HG02970 (cell line): Measurements from ENCODE around the gene TNIK.

ENCODE experiments used
- ATAC-seq: cut with Tn5 transposase; IDR thresholded peaks from one replicate; pipeline ENCODE4 v1.9.1; 2021; ENCODE audit warnings: mild to moderate bottlenecking, moderate library complexity, moderate number of reproducible peaks; ENCODE audit not compliant: unreplicated experiment, low FRiP score

Gene TNIK

DNA sequence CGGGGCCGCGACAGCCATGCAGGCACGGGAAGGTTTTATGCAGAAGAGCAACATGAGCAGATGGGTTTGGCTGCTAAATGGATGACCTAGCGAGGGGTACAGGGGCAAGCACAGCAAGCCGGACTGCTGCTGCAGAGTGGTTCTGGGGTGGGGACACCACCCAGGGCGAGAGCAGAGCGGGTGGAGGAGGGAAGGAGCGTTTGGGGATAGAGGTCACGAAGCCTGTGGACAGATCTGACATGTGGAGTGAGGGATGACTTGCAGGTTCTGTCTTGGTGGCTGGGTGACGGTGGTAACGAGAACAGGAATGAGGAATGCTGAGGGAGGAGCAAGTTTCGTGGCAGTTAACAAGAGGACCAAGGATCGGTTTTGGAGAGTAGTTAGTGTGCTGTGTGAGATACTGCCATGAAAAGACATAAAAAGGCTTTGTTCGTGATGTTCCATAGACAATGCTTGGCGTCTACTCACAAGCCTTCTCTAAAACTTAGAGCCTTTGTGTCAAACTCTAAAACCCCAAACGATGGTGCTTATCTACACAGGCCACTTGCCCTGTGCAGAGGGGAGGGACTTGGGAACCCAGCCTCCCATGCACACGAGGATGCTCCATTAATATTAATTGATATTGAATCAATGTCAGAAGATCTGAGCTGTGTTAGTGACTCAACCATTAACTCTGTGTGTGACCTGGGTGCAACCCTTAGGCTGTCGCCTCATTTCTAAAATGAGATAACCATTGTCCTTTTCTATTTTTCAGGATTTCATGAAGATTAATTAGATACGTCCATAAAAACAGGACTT, 301.0 kb downstream of the TNIK start:
- ATAC-seq: no peak

DNA sequence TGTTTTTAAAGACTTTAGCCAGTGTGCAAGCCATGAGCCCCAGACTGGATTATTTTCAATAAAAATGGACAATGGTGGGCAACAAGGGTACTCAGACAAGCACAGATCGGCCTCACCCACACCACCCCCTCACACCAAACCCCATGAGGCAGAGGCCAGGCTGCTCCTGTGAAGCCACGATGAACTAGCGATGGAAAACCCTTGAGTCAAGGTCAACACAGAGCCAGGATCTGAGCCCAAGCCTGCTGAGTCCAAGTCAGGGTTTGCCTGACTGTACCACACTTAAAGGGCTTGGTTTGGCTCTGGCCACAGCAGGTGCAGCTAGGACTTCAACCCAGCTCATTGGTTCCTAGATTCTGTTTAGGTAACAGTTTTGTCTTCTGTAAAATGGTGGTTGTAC, 302.2 kb downstream of the TNIK start:
- no peak for ATAC-seq

DNA sequence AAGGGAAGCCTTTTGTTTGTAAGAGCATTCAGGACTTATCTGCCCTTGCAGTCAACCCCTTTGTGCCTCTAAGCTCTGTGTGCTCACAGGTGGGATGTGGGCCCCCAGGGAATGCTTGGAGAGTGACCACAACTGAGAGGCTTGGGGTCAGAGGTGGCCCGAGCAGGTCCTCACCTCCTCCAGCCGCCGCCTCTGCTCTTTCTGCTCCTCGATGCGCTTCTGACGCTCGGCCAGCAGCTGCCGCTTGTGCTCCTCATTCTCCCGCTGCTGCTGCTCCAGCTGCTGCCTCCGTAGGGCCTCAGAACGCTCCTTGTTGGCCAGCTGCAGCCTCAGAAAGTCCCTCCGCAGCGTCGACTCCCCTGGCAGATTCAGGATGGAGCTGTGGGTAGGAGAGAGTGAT, 302.9 kb downstream of the TNIK start:
- ATAC-seq: no peak

GRCh38 chr3:171156401-171157010, 303.7 kb downstream of the TNIK start:
- no peak for ATAC-seq

DNA sequence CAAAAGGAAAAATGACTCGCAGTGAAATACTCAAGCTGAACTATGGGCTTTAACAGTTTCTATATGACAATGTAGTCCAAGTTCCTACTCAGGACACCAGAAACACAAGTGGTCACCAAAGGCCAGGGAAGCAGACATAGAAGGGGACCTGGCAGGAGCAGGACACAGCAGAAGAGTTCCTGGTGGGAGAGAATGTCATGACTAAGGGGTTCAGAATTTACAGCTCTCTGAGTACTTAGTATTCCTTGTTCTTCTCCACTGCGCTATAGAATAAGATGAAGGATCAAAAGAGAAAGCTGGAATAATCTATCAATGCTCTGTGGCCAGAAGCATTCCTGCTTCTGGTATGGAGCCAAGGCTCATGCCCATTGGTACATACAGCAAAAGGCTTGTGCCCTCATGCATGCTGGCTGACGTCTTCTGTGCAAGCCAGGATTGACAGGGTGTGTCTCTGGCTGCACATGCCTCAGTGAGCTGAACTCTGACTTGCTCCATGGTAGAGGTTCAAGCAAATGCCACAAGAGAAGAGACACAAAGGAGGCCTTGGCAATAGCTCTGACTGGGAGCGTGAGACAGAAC, 305.0 kb downstream of the TNIK start:
- ATAC-seq: no peak

DNA sequence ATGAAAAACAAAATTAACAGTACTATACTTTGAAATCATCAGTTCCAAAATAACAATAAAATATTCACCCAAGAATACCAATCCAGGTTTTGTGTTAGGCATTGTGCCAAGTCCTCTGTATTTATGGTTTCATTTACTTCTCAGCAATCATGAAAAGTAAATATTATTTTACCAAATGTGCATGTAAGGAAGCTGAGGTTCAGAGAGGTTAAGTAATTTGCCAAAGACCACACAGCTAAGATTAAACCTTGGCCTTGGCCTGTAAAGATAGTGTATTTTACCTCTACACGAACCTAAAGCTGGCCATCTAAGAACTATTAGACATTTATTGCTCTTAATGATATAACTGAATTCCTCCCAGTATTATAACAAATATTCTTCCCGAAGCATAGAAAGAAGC, 309.3 kb downstream of the TNIK start:
- ATAC-seq: no peak

DNA sequence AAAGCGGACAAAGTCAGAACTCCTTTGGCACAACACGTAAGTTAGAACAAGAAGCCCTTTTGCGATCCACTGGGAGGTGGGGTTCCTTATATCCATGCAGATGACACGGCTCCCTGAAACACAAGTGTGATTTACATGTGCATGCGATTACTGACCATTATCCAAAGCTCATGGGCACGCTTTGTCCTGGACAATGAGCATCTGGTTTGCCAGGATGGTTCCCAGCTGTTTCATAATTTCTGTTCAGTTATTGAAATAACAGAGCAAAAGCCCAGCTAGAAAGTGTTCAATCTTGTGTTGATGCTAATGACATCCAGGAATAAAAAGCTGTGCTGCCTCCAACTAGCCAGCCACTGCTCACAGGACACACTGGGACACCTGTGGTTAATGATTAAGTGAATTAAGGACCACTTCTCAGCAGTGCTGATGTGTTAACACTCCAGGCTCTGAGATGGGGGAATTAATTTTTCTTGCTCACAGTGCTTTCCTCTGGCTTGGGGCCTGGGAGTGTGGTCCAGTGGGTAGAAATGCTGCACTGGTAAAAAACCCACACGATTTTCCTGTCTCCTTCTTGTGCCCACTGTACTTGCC, 310.6 kb downstream of the TNIK start:
- no peak for ATAC-seq

DNA sequence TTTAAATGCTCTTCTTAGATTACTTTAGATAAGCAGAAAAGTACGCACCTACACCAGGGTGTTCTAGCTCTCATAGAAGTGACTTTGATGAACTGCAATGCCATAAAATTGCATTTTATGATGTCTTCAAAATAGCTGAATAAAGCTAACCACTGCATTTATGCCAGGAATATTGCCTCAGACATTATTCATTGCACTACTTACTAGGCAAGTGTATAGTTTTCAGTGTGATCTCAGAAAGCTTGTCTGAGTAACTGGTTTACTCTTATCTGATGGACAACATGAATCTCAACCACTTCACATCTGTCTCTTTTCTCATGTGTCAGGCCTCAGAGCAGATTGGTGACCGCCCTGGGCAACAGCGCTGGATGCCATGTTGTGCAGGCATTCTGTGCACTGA, 314.4 kb downstream of the TNIK start:
- no peak for ATAC-seq

DNA sequence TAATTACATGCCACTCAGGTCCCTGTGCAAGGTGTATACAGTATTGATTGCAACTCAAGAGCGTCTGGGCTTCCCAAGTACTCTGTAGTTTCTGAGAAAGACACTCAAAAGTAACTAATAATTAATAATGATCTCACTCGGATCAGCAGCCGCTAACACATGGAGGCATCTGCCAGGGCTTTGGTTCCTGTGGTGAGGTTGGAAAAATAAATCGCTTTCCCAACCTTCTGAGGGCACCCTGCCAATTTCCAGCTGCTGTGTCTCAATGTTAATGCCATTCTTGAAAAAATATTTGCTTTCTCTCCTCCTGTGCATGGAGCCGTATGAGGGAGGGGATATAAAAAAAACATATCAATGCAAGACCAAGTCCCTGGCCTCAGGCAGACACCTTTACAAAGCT, 317.2 kb downstream of the TNIK start:
- ATAC-seq: no peak

DNA sequence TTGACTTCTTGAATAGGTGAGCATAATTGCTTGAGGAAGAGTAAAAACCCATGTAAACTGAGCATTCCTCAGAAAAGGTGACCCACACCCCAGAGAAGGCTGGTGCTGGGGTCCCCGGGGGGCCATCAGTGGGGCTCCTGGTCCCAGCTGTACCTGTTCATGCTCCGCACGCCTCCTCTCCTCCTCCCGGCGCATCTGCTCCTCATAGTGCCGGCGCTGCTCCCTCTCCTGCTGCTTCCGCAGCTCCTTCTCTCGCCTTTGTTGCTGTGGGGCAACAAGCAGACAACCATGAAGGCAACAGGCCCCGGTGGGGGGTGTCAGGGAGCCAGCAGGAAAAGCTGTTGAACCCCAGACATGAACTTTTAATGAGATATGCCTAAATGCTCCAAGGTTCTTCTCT, 320.0 kb downstream of the TNIK start:
- no peak for ATAC-seq

DNA sequence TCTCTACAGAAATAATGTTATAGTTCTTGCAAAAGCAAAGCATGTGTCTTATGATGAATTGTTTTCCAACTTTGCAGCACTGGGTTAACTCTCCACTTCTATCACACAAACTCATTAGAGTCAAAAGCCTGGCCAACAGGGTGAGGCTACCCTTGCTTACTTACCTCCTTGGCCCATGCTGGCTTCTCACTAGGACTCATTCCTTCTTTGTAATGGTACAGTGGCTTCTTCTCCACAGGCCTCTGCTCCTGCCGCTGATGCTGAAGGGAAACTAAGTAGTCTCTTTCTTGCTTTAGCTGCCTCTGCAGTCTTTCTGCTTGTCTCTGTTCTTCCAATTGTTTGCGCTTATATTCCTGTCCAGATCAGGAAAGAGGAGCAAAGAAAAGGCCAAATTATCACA, 322.2 kb downstream of the TNIK start:
- no peak for ATAC-seq

GRCh38 chr3:171135549-171135948, 324.7 kb downstream of the TNIK start:
- no peak for ATAC-seq

GRCh38 chr3:171133796-171134569, 326.2 kb downstream of the TNIK start:
- no peak for ATAC-seq

DNA sequence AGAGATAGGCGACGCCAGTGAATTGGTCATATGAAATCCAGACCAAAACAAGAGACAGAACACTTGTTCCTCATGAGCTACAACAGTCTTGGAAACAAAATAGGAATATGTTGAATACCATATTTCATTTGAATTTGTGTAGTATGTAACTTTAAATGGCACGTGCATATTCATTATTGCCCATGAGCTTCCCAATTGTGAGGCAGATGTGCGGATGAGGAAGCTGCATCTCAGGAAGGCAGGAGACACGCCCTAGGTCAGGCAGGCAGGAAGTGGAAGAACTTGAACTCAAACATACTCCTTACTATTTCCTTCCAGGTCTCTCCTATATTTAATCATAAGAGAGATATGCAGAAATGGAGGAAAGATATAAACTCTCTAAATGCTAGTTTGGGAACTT, 326.9 kb downstream of the TNIK start:
- no peak for ATAC-seq

DNA sequence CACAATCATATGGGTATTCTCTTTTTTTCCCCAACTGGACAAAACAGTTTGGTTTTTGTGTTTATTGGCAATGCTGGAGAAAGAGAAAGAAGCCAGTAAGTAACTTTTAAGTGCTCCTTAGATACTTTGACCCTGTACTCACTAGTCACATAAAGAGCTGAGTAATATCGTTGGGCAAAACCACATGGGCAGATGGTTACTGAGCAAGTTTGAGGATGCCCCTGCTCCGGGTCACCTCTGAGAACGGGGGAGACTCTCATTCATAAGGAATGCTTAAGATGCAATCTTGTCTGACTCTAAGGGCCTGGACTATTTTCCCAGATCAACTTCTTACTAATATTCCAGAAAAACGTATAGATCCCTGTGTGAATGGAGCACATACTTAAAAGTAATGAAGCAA, 327.3 kb downstream of the TNIK start:
- ATAC-seq: no peak

- no peak for ATAC-seq
Observed at GRCh38 chr3:171129827-171130226, 330.4 kb downstream of the TNIK start.

DNA sequence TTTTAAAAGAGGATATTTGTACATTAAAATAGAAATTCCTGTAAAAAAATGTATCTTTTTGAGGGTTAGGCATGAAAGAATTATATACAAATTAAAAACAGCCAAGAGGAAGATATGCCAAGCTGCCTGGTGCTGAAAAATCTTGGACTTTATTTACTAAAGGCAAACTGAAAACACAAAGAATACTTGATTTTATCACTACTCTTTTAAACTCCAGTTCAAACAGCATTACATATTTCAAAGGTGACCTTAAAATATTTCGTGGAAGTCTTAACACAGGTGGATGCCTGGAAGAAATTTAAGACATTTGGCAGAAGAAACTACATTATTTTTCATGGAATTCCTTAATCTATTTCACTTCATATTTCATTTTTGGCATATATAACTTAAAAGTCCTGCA, 332.6 kb downstream of the TNIK start:
- ATAC-seq: no peak

DNA sequence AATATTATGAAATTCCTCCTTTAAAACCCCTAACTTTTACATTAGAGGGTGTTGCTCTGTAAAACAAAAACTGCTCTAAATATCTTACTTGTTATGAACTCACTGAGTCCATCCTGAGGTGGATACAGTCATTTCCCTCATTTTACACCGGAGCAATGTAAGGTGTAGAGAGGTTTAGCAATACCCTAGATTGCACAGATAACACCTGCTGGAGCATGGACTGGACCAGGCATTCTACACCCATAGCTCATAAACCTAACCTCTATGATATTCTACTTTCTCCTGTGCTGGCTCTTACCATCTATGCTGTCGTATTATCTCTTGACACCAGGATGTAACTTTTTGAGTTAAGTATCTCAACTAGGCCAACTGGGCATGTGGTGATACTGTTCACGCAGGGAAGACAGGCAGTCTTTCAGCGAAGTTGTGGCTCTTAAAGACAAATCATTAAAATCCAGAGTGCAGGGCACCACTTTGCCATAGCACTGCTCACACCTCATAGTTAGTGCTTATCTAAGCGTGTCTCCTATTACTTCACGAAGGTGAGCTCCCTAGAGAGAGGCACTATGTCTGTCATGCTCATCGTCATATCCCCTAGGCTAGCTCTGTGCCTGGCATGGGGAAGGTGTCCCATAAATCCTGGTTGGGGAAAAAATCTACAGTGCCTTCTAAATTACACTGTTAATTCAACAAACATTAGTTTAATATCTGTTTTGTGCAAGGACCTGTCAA, 333.6 kb downstream of the TNIK start:
- no peak for ATAC-seq

- no peak for ATAC-seq
Observed at GRCh38 chr3:171125010-171125409, 335.2 kb downstream of the TNIK start.

DNA sequence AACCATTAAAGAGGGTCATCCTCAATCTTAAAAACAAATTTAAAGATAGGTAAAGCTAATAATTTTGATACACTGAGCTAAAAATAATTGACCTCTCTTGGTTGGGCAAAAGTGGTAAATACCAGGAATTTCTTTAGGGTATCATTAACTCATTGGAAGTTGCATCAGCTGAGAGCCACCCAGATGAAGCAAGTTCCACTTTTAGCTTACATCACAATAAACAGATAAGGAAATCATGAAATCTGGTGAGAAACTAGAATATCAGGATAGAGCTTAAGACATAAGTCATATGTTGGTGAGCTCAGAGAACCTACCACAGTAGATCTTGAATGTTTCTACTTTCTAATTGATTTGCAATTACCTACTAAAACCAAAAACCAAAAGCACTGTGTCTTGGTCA, 336.3 kb downstream of the TNIK start:
- no peak for ATAC-seq
